Measurements from ENCODE around the gene PTK7.

Gene PTK7

DNA sequence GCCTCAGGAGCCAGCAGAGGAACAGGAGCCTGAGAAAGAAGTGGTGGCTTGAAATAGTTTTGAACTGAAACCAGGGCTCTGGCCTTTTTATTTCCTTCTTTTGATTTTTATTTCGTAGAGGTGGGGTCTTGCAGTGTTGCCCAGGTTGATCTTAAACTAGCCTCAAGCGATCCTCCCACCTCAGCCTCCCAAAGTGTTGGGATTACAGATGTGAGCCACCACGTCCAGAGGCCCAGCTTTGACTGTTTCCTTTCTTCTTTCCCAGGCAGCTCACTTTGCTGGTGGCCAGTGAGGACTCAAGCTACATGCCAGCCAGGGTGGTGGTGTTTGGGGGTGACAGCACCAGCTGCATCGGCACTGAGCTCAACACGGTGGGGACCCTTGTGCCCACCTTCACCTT, 126.3 kb downstream of the PTK7 start:
- H3K79me2 ChIP-seq = no peaks in the 10 kb centered on the region
- H3K27me3 ChIP-seq (ENCODE audit: control insufficient read depth, insufficient read depth, low read length) = no peaks in the 10 kb centered on the region
- no peak for TF ChIP-seq CTCF (IDR thresholded peaks at IDR 0.05)
- no peaks in the 10 kb centered on the region for H3K36me3 ChIP-seq (ENCODE audit: control insufficient read depth, insufficient read depth, low read length)
- H3K9me3 ChIP-seq (ENCODE audit: control insufficient read depth, low read length) = no peaks in the 10 kb centered on the region
- H3K4me2 ChIP-seq (ENCODE audit: low read length) = no peak overlapping the region
- H3K4me3 ChIP-seq (ENCODE audit: low read depth, low read length) = no peak overlapping the region
- no peaks in the 10 kb centered on the region for H3K4me1 ChIP-seq
- no peak overlapping the region for H3K27ac ChIP-seq
- no peak overlapping the region for H2AFZ ChIP-seq
- H3K9ac ChIP-seq = no peak overlapping the region

- H3K27me3 ChIP-seq (ENCODE audit: control insufficient read depth, insufficient read depth, low read length) = no peaks in the 10 kb centered on the region
- H3K4me3 ChIP-seq (ENCODE audit: low read depth, low read length) = no peak overlapping the region
- no peak overlapping the region for H3K27ac ChIP-seq
- H3K4me2 ChIP-seq (ENCODE audit: low read length) = no peak overlapping the region
- no peaks in the 10 kb centered on the region for H3K4me1 ChIP-seq
- H3K9ac ChIP-seq = no peak overlapping the region
- H3K79me2 ChIP-seq = no peaks in the 10 kb centered on the region
- H3K9me3 ChIP-seq (ENCODE audit: control insufficient read depth, low read length) = no peaks in the 10 kb centered on the region
- no peak overlapping the region for H2AFZ ChIP-seq
- no peak for TF ChIP-seq CTCF (IDR thresholded peaks at IDR 0.05)
- H3K36me3 ChIP-seq (ENCODE audit: control insufficient read depth, insufficient read depth, low read length) = no peaks in the 10 kb centered on the region
Observed at GRCh38 chr6:43203029-43203717, 127.1 kb downstream of the PTK7 start.

DNA sequence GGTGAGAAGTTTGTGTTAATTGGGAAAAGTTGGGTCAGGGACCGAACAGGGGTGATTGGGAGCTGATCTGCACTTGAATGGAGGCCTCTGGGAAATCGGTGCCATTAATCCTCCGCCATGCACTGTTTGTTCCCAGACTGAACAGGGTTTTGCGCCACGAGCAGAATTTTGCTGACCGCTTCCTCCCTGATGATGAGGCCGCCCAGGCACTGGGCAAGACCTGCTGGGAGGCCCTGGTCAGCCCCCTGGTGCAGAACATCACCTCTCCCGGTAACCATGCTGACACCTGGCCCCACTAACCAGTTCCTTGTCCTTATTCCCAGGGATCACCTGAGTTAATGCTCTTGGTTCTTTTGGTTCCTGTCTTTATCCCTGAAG, 127.6 kb downstream of the PTK7 start:
- TF ChIP-seq CTCF (IDR thresholded peaks at IDR 0.05) = no peak
- Histone ChIP-seq H3K36me3 (ENCODE audit: control insufficient read depth, insufficient read depth, low read length) (no peaks in the 10 kb centered on the region), H3K9ac (no peak overlapping the region), H3K79me2 (no peaks in the 10 kb centered on the region), H3K4me1 (no peaks in the 10 kb centered on the region), H2AFZ (no peak overlapping the region), H3K27me3 (ENCODE audit: control insufficient read depth, insufficient read depth, low read length) (no peaks in the 10 kb centered on the region), H3K4me2 (ENCODE audit: low read length) (no peak overlapping the region), H3K9me3 (ENCODE audit: control insufficient read depth, low read length) (no peaks in the 10 kb centered on the region), H3K4me3 (ENCODE audit: low read depth, low read length) (no peak overlapping the region), H3K27ac (no peak overlapping the region)

DNA sequence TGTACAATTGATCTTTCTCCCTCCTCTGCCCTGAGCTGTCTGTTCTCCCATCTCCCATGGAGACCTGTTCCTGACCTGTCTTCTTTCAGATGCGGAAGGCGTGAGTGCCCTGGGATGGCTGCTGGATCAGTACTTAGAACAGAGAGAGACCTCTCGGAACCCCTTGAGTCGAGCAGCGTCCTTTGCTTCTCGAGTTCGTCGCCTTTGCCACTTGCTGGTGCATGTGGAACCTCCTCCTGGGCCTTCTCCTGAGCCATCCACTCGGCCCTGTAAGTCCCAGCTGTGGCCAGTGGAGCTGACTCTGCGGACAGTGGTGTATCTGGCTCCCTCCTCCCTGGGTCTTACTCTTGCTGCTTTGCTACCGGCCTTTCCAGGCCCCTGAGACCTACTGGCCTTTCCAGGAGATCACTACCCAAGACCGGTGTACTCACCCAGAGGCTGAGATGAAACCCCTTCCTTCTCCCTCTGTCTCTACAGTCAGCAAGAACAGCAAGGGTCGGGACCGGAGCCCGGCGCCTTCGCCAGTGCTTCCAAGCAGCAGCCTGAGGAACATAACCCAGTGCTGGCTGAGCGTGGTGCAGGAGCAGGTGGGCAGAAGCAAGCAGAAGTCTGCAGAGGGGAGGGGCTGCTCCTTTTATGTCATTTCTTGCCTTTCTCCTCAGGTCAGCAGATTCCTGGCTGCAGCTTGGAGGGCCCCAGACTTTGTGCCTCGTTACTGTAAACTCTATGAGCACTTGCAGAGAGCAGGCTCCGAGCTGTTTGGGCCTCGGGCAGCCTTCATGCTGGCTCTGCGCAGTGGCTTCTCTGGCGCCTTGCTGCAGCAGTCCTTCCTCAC, 128.4 kb downstream of the PTK7 start:
- no peak overlapping the region for H3K9ac ChIP-seq
- H3K27me3 ChIP-seq (ENCODE audit: control insufficient read depth, insufficient read depth, low read length) = no peaks in the 10 kb centered on the region
- H3K79me2 ChIP-seq = no peaks in the 10 kb centered on the region
- H3K27ac ChIP-seq = no peak overlapping the region
- H2AFZ ChIP-seq = no peak overlapping the region
- H3K4me2 ChIP-seq (ENCODE audit: low read length) = no peak overlapping the region
- no peak for TF ChIP-seq CTCF (IDR thresholded peaks at IDR 0.05)
- no peaks in the 10 kb centered on the region for H3K36me3 ChIP-seq (ENCODE audit: control insufficient read depth, insufficient read depth, low read length)
- H3K9me3 ChIP-seq (ENCODE audit: control insufficient read depth, low read length) = no peaks in the 10 kb centered on the region
- no peaks in the 10 kb centered on the region for H3K4me1 ChIP-seq
- no peak overlapping the region for H3K4me3 ChIP-seq (ENCODE audit: low read depth, low read length)

All from parathyroid adenoma (tissue), 2 donors.